H9 (cell line): Measurements from ENCODE around the gene SIK2. TPM values are rescaled to one million over a fixed set of nuclear protein-coding genes. Genes with fewer than 3 reads are reported as not detected.

Experiments used
- DNase-seq: peaks from one replicate; pipeline ENCODE4 v3.0.0-alpha.2; 2017
- H2AFZ ChIP-seq: one replicate; pipeline ENCODE4 v1.6.1; 2013; ENCODE audit warnings: mild to moderate bottlenecking, low read length, control low read depth, moderate library complexity
- H2AK5ac ChIP-seq: 2 replicates; pipeline ENCODE4 v1.6.1; 2013; ENCODE audit warnings: low read length, control low read depth, mixed read lengths; ENCODE audit not compliant: insufficient read length
- H2BK120ac ChIP-seq: one replicate; pipeline ENCODE4 v1.6.1; 2013; ENCODE audit warnings: low read depth, mild to moderate bottlenecking, low read length, control low read depth, inconsistent platforms; ENCODE audit not compliant: poor library complexity, severe bottlenecking
- H2BK12ac ChIP-seq: 2 replicates; pipeline ENCODE4 v1.6.1; 2013; ENCODE audit warnings: low read length, control low read depth, mixed read lengths, low read depth; ENCODE audit not compliant: insufficient read length
- H2BK15ac ChIP-seq: 2 replicates; pipeline ENCODE4 v1.6.1; 2013; ENCODE audit warnings: low read depth, low read length, control low read depth
- H2BK20ac ChIP-seq: one replicate; pipeline ENCODE4 v1.6.1; 2013; ENCODE audit warnings: low read depth, mild to moderate bottlenecking, low read length, control low read depth, inconsistent platforms; ENCODE audit not compliant: poor library complexity, severe bottlenecking
- H2BK5ac ChIP-seq: 2 replicates; pipeline ENCODE4 v1.6.1; 2013; ENCODE audit warnings: low read length, control low read depth, mixed read lengths; ENCODE audit not compliant: insufficient read length
- H3K14ac ChIP-seq: 2 replicates; pipeline ENCODE4 v1.6.1; 2013; ENCODE audit warnings: low read length, control low read depth; ENCODE audit not compliant: insufficient read depth
- H3K18ac ChIP-seq: 2 replicates; pipeline ENCODE4 v1.6.1; 2013; ENCODE audit warnings: low read depth, mild to moderate bottlenecking, mixed read lengths, low read length, control low read depth; ENCODE audit not compliant: insufficient read length
- H3K23ac ChIP-seq: 2 replicates; pipeline ENCODE4 v1.6.1; 2013; ENCODE audit warnings: low read length, control low read depth, mixed read lengths, low read depth; ENCODE audit not compliant: insufficient read length
- H3K23me2 ChIP-seq: 2 replicates; pipeline ENCODE4 v1.6.1; 2013; ENCODE audit warnings: low read depth, mild to moderate bottlenecking, mixed read lengths, low read length, control low read depth; ENCODE audit not compliant: insufficient read length, poor library complexity, severe bottlenecking
- H3K27ac ChIP-seq: 2 replicates; pipeline ENCODE4 v1.5.1; 2013; ENCODE audit warnings: low read length, control low read depth, mixed read lengths, low read depth; ENCODE audit not compliant: insufficient read length
- H3K27me3 ChIP-seq: 2 replicates; pipeline ENCODE4 v1.6.1; 2013; ENCODE audit warnings: low read length, control low read depth, inconsistent platforms; ENCODE audit not compliant: insufficient read depth
- H3K4ac ChIP-seq: 2 replicates; pipeline ENCODE4 v1.6.1; 2013; ENCODE audit warnings: low read depth, mild to moderate bottlenecking, control low read depth, inconsistent platforms, low read length, moderate library complexity
- H3K4me1 ChIP-seq: 2 replicates; pipeline ENCODE4 v1.6.1; 2013; ENCODE audit warnings: low read length, control low read depth, inconsistent platforms; ENCODE audit not compliant: insufficient read depth
- H3K4me2 ChIP-seq: 2 replicates; pipeline ENCODE4 v1.6.1; 2013; ENCODE audit warnings: low read length, control low read depth, mixed read lengths; ENCODE audit not compliant: insufficient read length, insufficient read depth
- H3K56ac ChIP-seq: 2 replicates; pipeline ENCODE4 v1.6.1; 2013; ENCODE audit warnings: low read depth, mild to moderate bottlenecking, mixed read lengths, low read length, control low read depth; ENCODE audit not compliant: insufficient read length
- H3K79me1 ChIP-seq: 2 replicates; pipeline ENCODE4 v1.6.1; 2013; ENCODE audit warnings: low read depth, mild to moderate bottlenecking, moderate library complexity, low read length, control low read depth, inconsistent platforms; ENCODE audit not compliant: insufficient read depth, poor library complexity, severe bottlenecking
- H3K79me2 ChIP-seq: 2 replicates; pipeline ENCODE4 v1.6.1; 2013; ENCODE audit warnings: low read length, control low read depth, inconsistent platforms; ENCODE audit not compliant: insufficient read depth
- H3K9ac ChIP-seq: 2 replicates; pipeline ENCODE4 v1.6.1; 2013; ENCODE audit warnings: low read length, control low read depth, mixed read lengths; ENCODE audit not compliant: insufficient read length; ENCODE audit errors: extremely low read depth
- H3K9me3 ChIP-seq: one replicate; pipeline ENCODE4 v1.6.1; 2013; ENCODE audit warnings: low read depth, low read length, inconsistent platforms; ENCODE audit not compliant: control insufficient read depth
- H3T11ph ChIP-seq: one replicate; pipeline ENCODE4 v1.6.1; 2013; ENCODE audit warnings: mild to moderate bottlenecking, low read length, control low read depth, inconsistent platforms
- H4K20me1 ChIP-seq: one replicate; pipeline ENCODE4 v1.6.1; 2013; ENCODE audit not compliant: control insufficient read depth, insufficient read length, insufficient read depth
- H4K5ac ChIP-seq: 2 replicates; pipeline ENCODE4 v1.6.1; 2013; ENCODE audit warnings: low read depth, mild to moderate bottlenecking, mixed read lengths, low read length, control low read depth; ENCODE audit not compliant: insufficient read length
- H4K8ac ChIP-seq: replicated peaks from 2 replicates; pipeline ENCODE4 v1.6.1; 2013; ENCODE audit warnings: low read length, control low read depth, mixed read lengths, low read depth; ENCODE audit not compliant: insufficient read length
- H4K91ac ChIP-seq: 2 replicates; pipeline ENCODE4 v1.6.1; 2013; ENCODE audit warnings: low read depth, mild to moderate bottlenecking, moderate library complexity, mixed read lengths, low read length, control low read depth; ENCODE audit not compliant: insufficient read length
- H3K27ac Mint-ChIP-seq, 3 experiments: 2 replicates in 2 of 3; 3 replicates in 1 of 3; pipeline ENCODE4 v1.8.0; 2020 to 2021; ENCODE audit warnings: mixed read lengths in 3 of 3, mild to moderate bottlenecking in 1 of 3, moderate library complexity in 1 of 3
- H3K27me3 Mint-ChIP-seq: 2 replicates; pipeline ENCODE4 v1.8.0; 2021; ENCODE audit warnings: low read depth, mild to moderate bottlenecking, moderate library complexity, mixed read lengths
- H3K36me3 Mint-ChIP-seq, 3 experiments: 2 replicates in 2 of 3; 3 replicates in 1 of 3; pipeline ENCODE4 v1.8.0; 2020 to 2021; ENCODE audit warnings: low read depth in 3 of 3, mixed read lengths in 3 of 3; ENCODE audit not compliant: insufficient read depth in 1 of 3
- H3K4me1 Mint-ChIP-seq, 2 experiments: 2 replicates each; pipeline ENCODE4 v1.8.0; 2020; ENCODE audit warnings: mixed read lengths in 2 of 2
- H3K4me3 Mint-ChIP-seq, 2 experiments: 2 replicates in 1 of 2; 3 replicates in 1 of 2; pipeline ENCODE4 v1.8.0; 2020 to 2021; ENCODE audit warnings: mild to moderate bottlenecking in 2 of 2, mixed read lengths in 2 of 2, moderate library complexity in 1 of 2
- H3K9me3 Mint-ChIP-seq, 2 experiments: 2 replicates in 1 of 2; 3 replicates in 1 of 2; pipeline ENCODE4 v1.8.0; 2020; ENCODE audit warnings: mild to moderate bottlenecking in 2 of 2, mixed read lengths in 2 of 2, moderate library complexity in 1 of 2
- WGBS: extraction: QIAGEN DNeasy Blood & Tissue Kit; methylation state at CpG from one replicate; pipeline ENCODE4 v1.1.7; 2013; ENCODE audit warnings: missing lambda C conversion rate, low lambda C conversion rate, mixed read lengths; ENCODE audit not compliant: insufficient read length; ENCODE audit errors: extremely low coverage; 5-methylcytosine and 5-hydroxymethylcytosine counted together
- total RNA-seq: library from RNA; stranded (reverse); gene quantifications from 2 replicates; pipeline ENCODE4 v1.2.1, GENCODE V29; 2021
- TF ChIP-seq, protein P1 (sequence below): fragments of 200-600 bp; sonication (generic); conservative IDR thresholded peaks from 3 replicates; pipeline ENCODE4 v1.8.0; 2021; ENCODE audit warnings: antibody characterized with exemption, mild to moderate bottlenecking

The SIK2 gene
- total RNA-seq, 1 experiment from 2014 or later: 7.5 TPM

DNA sequence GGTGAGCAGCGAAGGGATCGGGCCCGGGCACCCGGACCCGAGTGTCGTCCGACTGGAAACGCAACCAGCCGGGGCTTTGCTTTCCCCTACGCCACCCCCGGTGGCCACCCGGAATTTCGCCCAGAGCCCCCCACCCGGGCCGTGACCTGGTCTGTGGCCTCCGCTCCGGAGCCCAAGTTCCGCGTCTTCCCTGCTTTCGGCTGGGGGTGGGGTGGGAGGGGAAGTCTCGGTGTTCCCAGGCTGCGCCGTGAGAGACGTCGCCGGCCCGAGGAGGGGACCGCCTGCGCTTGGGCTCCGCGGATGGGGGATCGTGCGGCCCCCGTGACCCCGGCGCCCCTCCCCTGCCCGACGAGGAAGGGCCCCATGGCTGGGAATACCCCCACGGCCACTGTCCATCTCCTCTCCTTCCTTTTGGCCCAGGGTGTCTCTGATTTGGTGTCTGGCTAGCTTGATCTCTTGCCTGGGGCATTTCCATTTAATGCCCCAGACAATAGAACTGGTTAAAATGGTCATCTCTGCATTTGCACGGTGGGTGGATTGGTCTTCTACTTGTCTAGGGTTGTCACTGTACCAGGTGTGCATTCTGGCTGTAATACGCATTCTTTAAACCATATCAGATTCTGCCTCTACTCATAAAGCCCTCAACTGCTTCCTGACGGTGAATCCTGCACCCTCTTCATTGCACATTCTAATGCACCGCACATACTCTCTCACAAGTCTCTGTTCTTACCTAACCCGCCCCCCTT, 789 bp downstream of the SIK2 start:
- H3K4ac ChIP-seq: no peak overlapping the region
- no peak overlapping the region for H3K23ac ChIP-seq
- H3K27ac Mint-ChIP-seq: peak overlapping the region in 2 of 3 experiments; percentile 43 to 73; a peak in 1 of 7 replicates
- no peak for DNase-seq
- H3K27me3 Mint-ChIP-seq: peaks cover 29% of the 10 kb centered on the region
- peaks cover 20 to 26% of the 10 kb centered on the region in 2 experiments for H3K4me1 Mint-ChIP-seq
- H3K36me3 Mint-ChIP-seq: no peaks in the 10 kb centered on the region; a peak in 1 of 7 replicates
- no peak overlapping the region for H2BK5ac ChIP-seq
- no peaks in the 10 kb centered on the region for H4K20me1 ChIP-seq
- no peak overlapping the region for H2AK5ac ChIP-seq
- peak overlapping the region; percentile 69 to 91 for H3K4me3 Mint-ChIP-seq
- H3K27me3 ChIP-seq: peaks cover 7% of the 10 kb centered on the region; the same call in 1 of the 2 replicates
- H2BK120ac ChIP-seq: no peak overlapping the region
- H3K9ac ChIP-seq: peak overlapping the region; percentile 65
- no peaks in the 10 kb centered on the region for H3K79me2 ChIP-seq
- peak overlapping the region; percentile 81 for H3K4me2 ChIP-seq
- peaks cover 3% of the 10 kb centered on the region; the same call in 1 of the 2 replicates for H3K4me1 ChIP-seq
- TF ChIP-seq, protein P1, sequence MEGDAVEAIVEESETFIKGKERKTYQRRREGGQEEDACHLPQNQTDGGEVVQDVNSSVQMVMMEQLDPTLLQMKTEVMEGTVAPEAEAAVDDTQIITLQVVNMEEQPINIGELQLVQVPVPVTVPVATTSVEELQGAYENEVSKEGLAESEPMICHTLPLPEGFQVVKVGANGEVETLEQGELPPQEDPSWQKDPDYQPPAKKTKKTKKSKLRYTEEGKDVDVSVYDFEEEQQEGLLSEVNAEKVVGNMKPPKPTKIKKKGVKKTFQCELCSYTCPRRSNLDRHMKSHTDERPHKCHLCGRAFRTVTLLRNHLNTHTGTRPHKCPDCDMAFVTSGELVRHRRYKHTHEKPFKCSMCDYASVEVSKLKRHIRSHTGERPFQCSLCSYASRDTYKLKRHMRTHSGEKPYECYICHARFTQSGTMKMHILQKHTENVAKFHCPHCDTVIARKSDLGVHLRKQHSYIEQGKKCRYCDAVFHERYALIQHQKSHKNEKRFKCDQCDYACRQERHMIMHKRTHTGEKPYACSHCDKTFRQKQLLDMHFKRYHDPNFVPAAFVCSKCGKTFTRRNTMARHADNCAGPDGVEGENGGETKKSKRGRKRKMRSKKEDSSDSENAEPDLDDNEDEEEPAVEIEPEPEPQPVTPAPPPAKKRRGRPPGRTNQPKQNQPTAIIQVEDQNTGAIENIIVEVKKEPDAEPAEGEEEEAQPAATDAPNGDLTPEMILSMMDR: no peak
- H3T11ph ChIP-seq: no peak overlapping the region
- H2BK15ac ChIP-seq: no peak overlapping the region; the same call in 1 of the 2 replicates
- peak overlapping the region; percentile 81; the same call in 1 of the 2 replicates for H3K14ac ChIP-seq
- no peak overlapping the region for H2AFZ ChIP-seq
- H3K56ac ChIP-seq: no peak overlapping the region
- no peak overlapping the region for H4K91ac ChIP-seq
- no peak overlapping the region for H4K5ac ChIP-seq
- no peaks in the 10 kb centered on the region; a peak in 1 of 5 replicates for H3K9me3 Mint-ChIP-seq
- peaks cover 11% of the 10 kb centered on the region for H3K23me2 ChIP-seq
- no peak overlapping the region for H2BK20ac ChIP-seq
- no peaks in the 10 kb centered on the region for H3K79me1 ChIP-seq
- H2BK12ac ChIP-seq: no peak overlapping the region
- H3K9me3 ChIP-seq: no peaks in the 10 kb centered on the region
- H4K8ac ChIP-seq: no peak overlapping the region
- peak overlapping the region; percentile 91 for H3K18ac ChIP-seq
- no CpG with 5 or more reads among the region's 44 CpGs for whole genome bisulfite sequencing
- H3K27ac ChIP-seq: no peak overlapping the region
